GM12878 (cell line): Measurements from ENCODE around the gene ATAD2B. TPM values are rescaled to one million over a fixed set of nuclear protein-coding genes. Genes with fewer than 3 reads are reported as not detected.

ENCODE experiments used
- ATAC-seq: fragments of 200-7000 bp; cut with Tn5 transposase; 3 replicates; pipeline ENCODE4 v1.9.1; 2020; ENCODE audit warnings: mild to moderate bottlenecking, moderate library complexity
- BruUV-seq: library from RNA; stranded (reverse); fragments of 400-500 nt; replicated peaks from 2 replicates; lab custom pipeline; 2021; lab: Mats Ljungman, UMichigan
- CTCF ChIA-PET: fragments of 300-600 bp; sonication (Branson Sonifier 250); formaldehyde crosslinking; extraction: SDS; loops from one replicate; lab custom pipeline; 2021; ENCODE audit warnings: inconsistent platforms; lab: Yijun Ruan, JAX
- POLR2A ChIA-PET: fragments of 350-600 bp; formaldehyde crosslinking; extraction: SDS; loops from one replicate; lab custom pipeline; 2021; ENCODE audit warnings: inconsistent platforms; lab: Charles Lee
- RAD21 ChIA-PET: fragments of 300-600 bp; sonication (Branson Sonifier 250); formaldehyde crosslinking; loops from one replicate; lab custom pipeline; 2023; ENCODE audit warnings: antibody characterized with exemption; ENCODE audit not compliant: unreplicated experiment; lab: Charles Lee
- SMC1A ChIA-PET: fragments of 300-600 bp; sonication (Branson Sonifier 250); formaldehyde crosslinking; loops from one replicate; lab custom pipeline; 2023; ENCODE audit not compliant: unreplicated experiment, uncharacterized antibody; lab: Charles Lee
- DNase-seq: peaks from one replicate; pipeline ENCODE4 v3.0.0-alpha.2; 2011; ENCODE audit warnings: low read depth, low spot score
- FAIRE-seq: peaks from 3 replicates; lab custom pipeline; 2011; peaks lifted over from hg19 to GRCh38; lab: Jason Lieb, UNC
- H2AFZ ChIP-seq: 2 replicates; pipeline ENCODE4 v1.6.0; 2011; ENCODE audit warnings: low read depth, low read length, control low read depth; ENCODE audit not compliant: control insufficient read depth
- H3K27ac ChIP-seq: 2 replicates; pipeline ENCODE4 v1.5.1; 2011; ENCODE audit warnings: control low read depth; ENCODE audit not compliant: control insufficient read depth, insufficient read depth
- H3K27me3 ChIP-seq, 2 experiments: replicated peaks in 1 of 2; 2 replicates each; pipeline versions ENCODE4 v1.6.0 to v1.6.1; 2011; ENCODE audit warnings: low read length in 1 of 2; ENCODE audit not compliant: control insufficient read depth in 2 of 2, insufficient read depth in 2 of 2
- H3K36me3 ChIP-seq, 2 experiments: 2 replicates each; pipeline ENCODE4 v1.5.1; 2011; ENCODE audit warnings: low read length in 1 of 2; ENCODE audit not compliant: control insufficient read depth in 2 of 2, insufficient read depth in 2 of 2
- H3K4me1 ChIP-seq: 2 replicates; pipeline ENCODE4 v1.6.1; 2011; ENCODE audit warnings: mild to moderate bottlenecking, low read length, moderate library complexity, mixed read lengths; ENCODE audit not compliant: control insufficient read depth, insufficient read depth
- H3K4me2 ChIP-seq: 2 replicates; pipeline ENCODE4 v1.6.0; 2011; ENCODE audit warnings: control low read depth; ENCODE audit not compliant: control insufficient read depth, insufficient read depth
- H3K4me3 ChIP-seq: fragments of 200-600 bp; sonication (generic); 2 replicates; pipeline ENCODE4 v1.5.1; 2016
- H3K79me2 ChIP-seq: 2 replicates; pipeline ENCODE4 v1.6.0; 2011; ENCODE audit warnings: low read length; ENCODE audit not compliant: control insufficient read depth, insufficient read depth
- H3K9ac ChIP-seq: 2 replicates; pipeline ENCODE4 v1.8.0; 2011; ENCODE audit warnings: low read length, control low read depth, mixed read lengths; ENCODE audit not compliant: control insufficient read depth, insufficient read depth
- H3K9me3 ChIP-seq: replicated peaks from 3 replicates; pipeline ENCODE4 v1.5.1; 2011; ENCODE audit warnings: mild to moderate bottlenecking, low read length; ENCODE audit not compliant: control insufficient read depth, insufficient read depth
- H4K20me1 ChIP-seq: 2 replicates; pipeline ENCODE4 v1.6.0; 2011; ENCODE audit not compliant: control insufficient read depth, insufficient read depth
- CHD1 ChIP-seq: IDR thresholded peaks from 2 replicates; pipeline ENCODE4 v1.6.1; 2012; ENCODE audit warnings: low read depth, low read length, improper control_type of control experiment
- HDAC6 ChIP-seq: fragments of 200-600 bp; sonication (generic); IDR thresholded peaks from one replicate; pipeline ENCODE4 v1.8.0; 2017; ENCODE audit warnings: antibody characterized with exemption; ENCODE audit not compliant: unreplicated experiment
- HDGF ChIP-seq: fragments of 450-650 bp; IDR thresholded peaks from 2 replicates; pipeline ENCODE4 v1.6.1; 2016; ENCODE audit warnings: antibody characterized with exemption
- NFXL1 ChIP-seq: fragments of 450-650 bp; IDR thresholded peaks from 2 replicates; pipeline ENCODE4 v1.6.1; 2017; ENCODE audit warnings: antibody characterized with exemption, mild to moderate bottlenecking, borderline replicate concordance
- NFYA ChIP-seq: IDR thresholded peaks from 2 replicates; pipeline ENCODE4 v1.6.1; 2011; ENCODE audit warnings: low read depth, mild to moderate bottlenecking, low read length, improper control_type of control experiment, borderline replicate concordance
- NKRF ChIP-seq: fragments of 450-650 bp; conservative IDR thresholded peaks from 2 replicates; pipeline ENCODE4 v1.6.1; 2017; ENCODE audit warnings: mild to moderate bottlenecking, moderate library complexity
- NR2C1 ChIP-seq: fragments of 450-650 bp; IDR thresholded peaks from 2 replicates; pipeline ENCODE4 v1.6.1; 2017; ENCODE audit warnings: antibody characterized with exemption, mild to moderate bottlenecking, moderate library complexity
- SREBF2 ChIP-seq: IDR thresholded peaks from 2 replicates; pipeline ENCODE4 v1.6.1; 2012; ENCODE audit warnings: mild to moderate bottlenecking, low read length
- ZNF217 ChIP-seq: fragments of 450-650 bp; IDR thresholded peaks from 2 replicates; pipeline ENCODE4 v1.6.1; 2017; ENCODE audit warnings: antibody characterized with exemption, mild to moderate bottlenecking
- WGBS: methylation state at CpG from one replicate; pipeline ENCODE4 v1.1.6; 2016; ENCODE audit warnings: low lambda C conversion rate; ENCODE audit not compliant: insufficient replicate concordance, insufficient coverage; ENCODE audit errors: missing lambda C conversion rate; 5-methylcytosine and 5-hydroxymethylcytosine counted together
- in situ Hi-C: fragments of 300-500 bp; cut with MboI; formaldehyde crosslinking; loops from 9 replicates; pipeline ENCODE4 v1.14.3; 2018; ENCODE audit warnings: mixed read lengths
- intact Hi-C: fragments of 100-400 bp; cut with micrococcal nuclease; formaldehyde crosslinking; loops from one replicate; pipeline ENCODE4 v1.14.2; 2022; ENCODE audit not compliant: unreplicated experiment
- polyA plus RNA-seq, 11 experiments: library from polyadenylated mRNA; depleted of rRNA in 4 of 11; unstranded in 6 of 11; stranded (reverse) in 5 of 11; fragments of >200 nt; fragmentation: Nextera tagmentation in 4 of 11; fragmentation: Illumina TruSeq in 1 of 11; extraction: Ambion mirVana in 4 of 11; extraction: Trizol in 1 of 11; gene quantifications; 1 replicate in 1 of 11; 2 replicates in 10 of 11; pipeline versions ENCODE4 v1.2.1 to v1.2.3, GENCODE V29; 2011 to 2016; ENCODE audit warnings: inconsistent platforms in 2 of 11, missing spikeins in 2 of 11, low read depth in 1 of 11
- total RNA-seq, 4 experiments: library from RNA; depleted of rRNA in 3 of 4; stranded (reverse); fragments of >200 nt in 3 of 4; fragmentation: Illumina TruSeq in 1 of 4; extraction: Trizol in 1 of 4; gene quantifications; 2 replicates each; pipeline versions ENCODE4 v1.2.1 to v1.2.3, GENCODE V29; 2013 to 2021
- TF ChIP-seq, protein P1 (sequence below): IDR thresholded peaks from 2 replicates; pipeline ENCODE4 v1.6.1; 2012; ENCODE audit warnings: mild to moderate bottlenecking, low read depth, low read length

The ATAD2B gene
- total and polyA plus RNA-seq, 10 of the 15 experiments (the other 5 are each of a cell fraction or from before 2014, with no cell fraction given): 3.6 to 29.9 (median 16.8) TPM

GRCh38 chr2:23836971-23837565, 89.9 kb downstream of the ATAD2B start:
- Histone ChIP-seq H4K20me1 (no peaks in the 10 kb centered on the region), H3K27me3 (no peaks in the 10 kb centered on the region), H3K36me3 (peaks cover 10 to 13% of the 10 kb centered on the region in 2 experiments), H3K27ac (no peak overlapping the region), H3K9me3 (no peaks in the 10 kb centered on the region; the same call in 1 of the 3 replicates), H3K4me1 (no peaks in the 10 kb centered on the region), H3K4me2 (no peak overlapping the region), H3K4me3 (no peak overlapping the region), H3K79me2 (no peaks in the 10 kb centered on the region), H2AFZ (no peak overlapping the region), H3K9ac (no peak overlapping the region)
- ChIA-PET SMC1A (interaction anchor here (2.5 kb wide), 1 partner anchor 12 kb away, joined by 14 read pairs; no protein-coding TSS in a partner anchor), POLR2A (interaction anchor here (1.4 kb wide), 1 partner anchor 12 kb away, joined by 3 read pairs; no protein-coding TSS in a partner anchor), RAD21 (interaction anchor here (1.4 kb wide), 1 partner anchor 9 kb away, joined by 5 read pairs; no protein-coding TSS in a partner anchor), CTCF (interaction anchor here (2.3 to 2.4 kb wide), 2 partner anchors 10 to 13 kb away, joined by 7 to 17 read pairs; no protein-coding TSS in a partner anchor)
- intact Hi-C loops (no loop called here), in situ Hi-C loops (no loop called here)
- TF ChIP-seq NFYA: no peak
- no peak for TF ChIP-seq NFXL1
- TF ChIP-seq HDGF: no peak
- no peak for TF ChIP-seq ZNF217
- TF ChIP-seq NR2C1: no peak
- TF ChIP-seq NKRF: no peak
- TF ChIP-seq, protein P1, sequence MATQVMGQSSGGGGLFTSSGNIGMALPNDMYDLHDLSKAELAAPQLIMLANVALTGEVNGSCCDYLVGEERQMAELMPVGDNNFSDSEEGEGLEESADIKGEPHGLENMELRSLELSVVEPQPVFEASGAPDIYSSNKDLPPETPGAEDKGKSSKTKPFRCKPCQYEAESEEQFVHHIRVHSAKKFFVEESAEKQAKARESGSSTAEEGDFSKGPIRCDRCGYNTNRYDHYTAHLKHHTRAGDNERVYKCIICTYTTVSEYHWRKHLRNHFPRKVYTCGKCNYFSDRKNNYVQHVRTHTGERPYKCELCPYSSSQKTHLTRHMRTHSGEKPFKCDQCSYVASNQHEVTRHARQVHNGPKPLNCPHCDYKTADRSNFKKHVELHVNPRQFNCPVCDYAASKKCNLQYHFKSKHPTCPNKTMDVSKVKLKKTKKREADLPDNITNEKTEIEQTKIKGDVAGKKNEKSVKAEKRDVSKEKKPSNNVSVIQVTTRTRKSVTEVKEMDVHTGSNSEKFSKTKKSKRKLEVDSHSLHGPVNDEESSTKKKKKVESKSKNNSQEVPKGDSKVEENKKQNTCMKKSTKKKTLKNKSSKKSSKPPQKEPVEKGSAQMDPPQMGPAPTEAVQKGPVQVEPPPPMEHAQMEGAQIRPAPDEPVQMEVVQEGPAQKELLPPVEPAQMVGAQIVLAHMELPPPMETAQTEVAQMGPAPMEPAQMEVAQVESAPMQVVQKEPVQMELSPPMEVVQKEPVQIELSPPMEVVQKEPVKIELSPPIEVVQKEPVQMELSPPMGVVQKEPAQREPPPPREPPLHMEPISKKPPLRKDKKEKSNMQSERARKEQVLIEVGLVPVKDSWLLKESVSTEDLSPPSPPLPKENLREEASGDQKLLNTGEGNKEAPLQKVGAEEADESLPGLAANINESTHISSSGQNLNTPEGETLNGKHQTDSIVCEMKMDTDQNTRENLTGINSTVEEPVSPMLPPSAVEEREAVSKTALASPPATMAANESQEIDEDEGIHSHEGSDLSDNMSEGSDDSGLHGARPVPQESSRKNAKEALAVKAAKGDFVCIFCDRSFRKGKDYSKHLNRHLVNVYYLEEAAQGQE: no peak
- no peak for TF ChIP-seq HDAC6
- TF ChIP-seq SREBF2: no peak
- TF ChIP-seq CHD1: no peak
- ATAC-seq (no peak), FAIRE-seq (no peak), DNase-seq (no peak)
- WGBS: 94% methylated on average over 8 of the region's 9 CpGs
- BruUV-seq: no TSS peak
